GM12878 (cell line): ENCODE data around the gene TBC1D2B.

Experiments
- KAT2A ChIP-seq: conservative IDR thresholded peaks from 2 replicates; pipeline ENCODE4 v1.6.1; 2011; ENCODE audit warnings: low read depth, low read length; ENCODE audit not compliant: control insufficient read depth
- RB1 ChIP-seq: fragments of 450-650 bp; formaldehyde crosslinking; IDR thresholded peaks from 2 replicates; pipeline ENCODE4 v1.6.1; 2017; ENCODE audit warnings: mild to moderate bottlenecking, borderline replicate concordance
- ZSCAN29 ChIP-seq: fragments of 450-650 bp; IDR thresholded peaks from 2 replicates; pipeline ENCODE4 v1.6.1; 2017; ENCODE audit warnings: mild to moderate bottlenecking, moderate library complexity

GRCh38 chr15:78038585-78039247, 38.8 kb downstream of the TBC1D2B start:
- no peak for TF ChIP-seq KAT2A
- no peak for TF ChIP-seq RB1
- TF ChIP-seq ZSCAN29: no peak
